HG03575 (cell line): ENCODE results near the gene C18orf63.

Experiments
- ATAC-seq: cut with Tn5 transposase; IDR thresholded peaks from one replicate; pipeline ENCODE4 v1.9.1; 2021; ENCODE audit not compliant: unreplicated experiment, insufficient number of reproducible peaks, low FRiP score; ENCODE audit errors: extremely low read depth

Gene C18orf63

DNA sequence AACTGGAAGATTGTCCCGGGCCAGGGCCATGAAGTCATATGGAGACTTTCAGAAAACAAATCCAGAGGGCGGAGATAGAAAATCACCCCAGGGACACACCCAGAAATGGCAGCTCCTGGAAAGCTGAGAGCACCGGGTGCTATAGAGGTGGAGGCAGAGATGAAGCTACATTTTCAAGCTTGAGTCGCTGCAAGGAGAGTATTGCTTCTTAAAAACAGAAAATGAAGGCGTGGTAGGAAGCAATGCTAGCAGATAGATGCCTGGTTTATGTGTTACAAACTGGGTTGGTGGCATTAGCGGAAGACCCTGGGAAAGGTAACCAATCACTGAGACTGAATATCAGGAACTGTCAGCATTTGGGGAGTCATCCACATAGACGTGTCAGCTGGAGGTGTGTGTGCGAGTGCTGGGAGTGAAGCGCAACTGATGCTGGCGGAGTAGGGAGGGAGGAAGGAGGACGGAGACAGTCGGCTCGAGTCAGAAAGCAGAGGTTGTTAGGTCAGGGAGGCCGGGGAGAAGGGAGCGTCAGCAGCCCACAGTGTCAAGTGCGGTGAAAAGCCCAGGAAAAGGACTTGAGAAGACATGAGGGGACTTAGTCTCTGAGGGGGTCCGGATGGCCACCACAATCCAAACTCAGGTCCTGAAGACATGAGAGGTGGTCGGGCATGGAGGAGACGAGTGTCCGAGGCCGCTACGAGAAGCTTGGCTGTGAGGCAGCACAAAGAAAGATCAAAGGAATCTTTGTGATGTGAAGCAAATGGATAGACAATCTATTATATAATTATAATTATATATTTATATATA lies 45.4 kb downstream of the C18orf63 start:
- ATAC-seq = no peak

DNA sequence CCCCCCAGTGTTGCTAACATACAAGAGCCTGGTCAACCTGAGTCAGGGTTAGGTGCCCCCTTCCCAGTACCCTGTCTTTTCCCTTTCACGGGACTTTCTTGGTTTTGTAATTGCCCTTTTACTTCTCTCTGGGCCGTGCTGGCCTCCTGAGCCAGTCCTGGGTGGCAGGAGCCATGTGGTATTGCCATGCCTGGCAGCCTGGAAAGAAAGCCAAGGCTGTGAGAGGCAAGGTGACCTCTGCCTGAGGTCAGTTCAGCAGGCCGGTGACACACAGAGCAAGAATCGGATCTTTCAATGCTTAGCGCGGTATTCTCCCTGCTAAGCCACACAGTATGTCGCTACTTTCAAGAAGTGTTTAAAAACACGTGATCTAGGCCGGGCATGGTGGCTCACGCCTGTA lies 52.3 kb downstream of the C18orf63 start:
- no peak for ATAC-seq

DNA sequence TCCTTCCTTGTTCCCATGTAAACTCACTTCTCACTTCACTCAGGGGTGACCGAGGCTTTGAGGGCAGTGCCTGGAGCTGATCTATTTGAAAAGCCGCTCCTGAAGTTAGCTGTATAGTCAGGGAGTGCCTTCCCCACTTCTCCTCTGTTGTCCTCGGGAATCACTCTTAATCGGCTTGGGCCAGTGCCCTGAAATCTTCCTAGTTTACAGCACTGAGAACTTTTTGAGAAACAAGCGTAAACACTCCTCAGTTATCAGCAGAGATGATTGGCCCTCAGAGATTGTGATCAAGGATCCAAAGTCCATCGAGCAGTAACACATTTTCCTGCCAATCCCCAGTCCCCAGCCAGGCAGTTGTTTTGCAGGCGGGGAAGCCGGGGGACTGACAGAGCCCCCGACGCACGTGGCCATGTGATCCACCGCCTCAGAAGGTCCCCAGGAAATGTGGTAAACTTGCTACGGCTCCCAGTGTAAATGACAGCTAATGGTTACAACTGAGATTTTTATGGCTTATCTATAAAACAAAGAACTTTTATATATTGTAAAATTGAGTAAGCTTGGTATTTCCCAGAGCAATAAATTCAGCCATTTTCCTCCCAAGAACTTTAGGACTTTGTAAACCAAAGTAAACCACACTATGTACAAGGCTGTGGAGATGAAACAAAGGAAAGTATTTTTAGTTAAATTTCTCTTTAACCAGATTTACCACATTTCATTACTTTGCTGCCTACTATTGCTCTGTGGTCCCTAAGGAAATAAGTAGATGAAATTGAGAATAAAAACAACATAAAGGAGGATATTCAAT lies 53.5 kb downstream of the C18orf63 start:
- ATAC-seq = no peak

DNA sequence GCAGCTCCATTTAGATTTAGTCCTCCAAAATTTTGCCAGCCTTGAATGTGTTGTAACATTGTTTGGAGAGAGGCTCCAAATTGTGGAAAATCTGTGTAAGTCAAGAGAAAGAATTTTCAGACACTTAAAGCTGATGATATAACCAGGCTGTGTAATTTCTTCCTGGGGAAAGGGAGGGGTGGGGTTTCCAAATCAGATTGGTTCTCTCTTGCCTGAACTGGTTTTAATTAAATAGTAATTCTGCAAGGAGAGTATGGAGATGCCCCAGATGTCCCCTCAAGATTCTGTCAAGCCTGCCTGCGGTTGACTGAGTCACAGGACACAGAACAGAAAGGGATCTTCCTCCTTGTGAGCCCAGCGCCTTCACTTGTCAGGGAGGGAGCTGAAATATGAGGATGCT lies 54.5 kb downstream of the C18orf63 start:
- ATAC-seq = no peak

DNA sequence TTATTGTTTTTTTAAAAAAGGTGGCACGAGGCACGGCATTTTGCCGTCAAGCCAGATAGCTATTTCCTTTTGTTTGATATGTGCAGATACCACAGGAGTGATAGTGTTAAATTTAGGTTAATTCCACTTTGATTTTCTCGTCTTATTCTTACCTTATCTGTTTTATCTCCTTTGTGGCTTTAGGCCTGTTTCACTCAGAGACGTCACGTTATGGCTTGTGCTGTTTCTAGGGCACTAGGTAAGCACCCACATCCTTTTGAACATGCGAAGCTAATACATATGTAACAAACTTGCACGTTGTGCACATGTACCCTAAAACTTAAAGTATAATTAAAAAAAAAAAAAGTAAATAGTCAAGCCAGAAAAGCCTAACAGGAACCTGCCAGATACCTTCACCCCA lies 57.8 kb downstream of the C18orf63 start:
- ATAC-seq = no peak

DNA sequence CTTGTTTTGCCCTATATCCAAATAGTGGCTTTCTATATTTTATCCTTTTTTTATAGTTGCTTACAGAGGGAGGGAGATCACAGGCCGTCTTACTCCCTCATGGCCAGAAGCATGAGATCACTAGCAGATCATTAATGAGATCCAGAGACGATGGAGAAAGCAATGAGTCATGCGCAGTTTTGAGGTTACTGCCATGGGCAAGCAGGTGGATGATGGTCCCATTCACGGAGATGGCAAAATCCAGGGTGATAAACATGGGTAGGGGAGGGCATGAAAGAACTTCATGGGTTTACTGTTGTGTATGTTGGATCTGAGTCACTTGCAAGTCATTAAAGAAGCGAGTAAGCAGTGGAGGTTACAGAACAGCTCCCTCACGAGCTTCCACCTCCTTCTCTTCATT lies 60.4 kb downstream of the C18orf63 start:
- no peak for ATAC-seq

DNA sequence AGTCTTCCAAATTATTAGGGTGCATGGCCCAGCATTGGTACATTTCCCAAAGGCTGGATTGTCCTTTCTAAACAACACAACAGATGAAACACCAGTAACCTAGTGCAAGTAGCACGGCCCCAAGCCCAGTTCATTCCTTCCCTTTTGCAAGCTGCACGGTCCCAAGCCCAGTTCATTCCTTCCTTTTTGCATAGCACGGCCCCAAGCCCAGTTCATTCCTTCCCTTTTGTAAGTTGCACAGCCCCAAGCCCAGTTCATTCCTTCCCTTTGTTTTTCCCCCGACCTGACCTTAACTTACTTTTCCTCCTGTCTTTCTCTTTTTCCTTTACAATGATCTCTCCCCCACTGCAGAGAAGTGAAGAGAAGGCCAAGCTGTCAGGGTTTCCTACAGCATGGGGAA lies 60.9 kb downstream of the C18orf63 start:
- no peak for ATAC-seq

DNA sequence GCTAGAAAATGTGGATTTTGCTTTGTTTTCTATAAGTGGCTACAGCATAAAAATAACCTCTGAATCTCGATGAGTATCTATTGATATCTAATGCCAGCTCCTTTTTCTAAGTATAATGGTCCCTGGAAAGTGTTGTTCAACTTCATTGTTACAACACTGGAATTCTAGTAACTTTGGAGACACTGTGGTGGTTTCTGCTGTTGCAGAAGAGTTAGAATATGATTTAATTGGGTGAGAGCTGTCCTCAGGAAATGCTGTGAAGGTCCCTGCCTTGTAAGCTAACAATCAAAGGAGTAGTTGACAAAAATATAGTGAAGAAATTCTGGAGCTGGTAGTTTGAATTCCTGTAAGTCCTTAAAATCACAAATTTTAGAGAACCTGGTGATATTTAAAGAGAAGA lies 62.1 kb downstream of the C18orf63 start:
- no peak for ATAC-seq

DNA sequence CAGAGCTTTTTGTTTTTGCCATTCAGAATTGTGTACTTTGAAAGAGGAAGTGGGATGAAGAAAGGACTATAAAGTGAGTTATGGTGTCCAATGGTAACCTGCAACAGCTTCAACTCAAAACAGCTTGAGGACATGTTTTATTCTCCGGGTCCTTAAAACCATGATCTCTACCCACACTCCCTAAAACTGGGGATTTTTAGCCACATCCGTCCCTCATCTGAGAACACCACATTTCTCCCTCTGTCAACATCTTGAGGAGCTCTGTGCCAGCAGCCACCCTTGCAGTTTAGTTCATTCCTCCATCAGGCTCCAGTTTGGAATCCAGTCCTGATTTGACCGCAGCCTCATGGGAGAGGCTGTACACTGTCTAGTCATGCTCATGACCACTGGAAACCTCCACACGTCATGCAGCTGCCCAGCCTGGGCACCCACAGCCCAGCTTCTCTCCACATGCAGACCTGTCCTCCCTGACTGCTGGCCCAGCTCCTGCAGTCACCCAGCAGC lies 62.6 kb downstream of the C18orf63 start:
- no peak for ATAC-seq

DNA sequence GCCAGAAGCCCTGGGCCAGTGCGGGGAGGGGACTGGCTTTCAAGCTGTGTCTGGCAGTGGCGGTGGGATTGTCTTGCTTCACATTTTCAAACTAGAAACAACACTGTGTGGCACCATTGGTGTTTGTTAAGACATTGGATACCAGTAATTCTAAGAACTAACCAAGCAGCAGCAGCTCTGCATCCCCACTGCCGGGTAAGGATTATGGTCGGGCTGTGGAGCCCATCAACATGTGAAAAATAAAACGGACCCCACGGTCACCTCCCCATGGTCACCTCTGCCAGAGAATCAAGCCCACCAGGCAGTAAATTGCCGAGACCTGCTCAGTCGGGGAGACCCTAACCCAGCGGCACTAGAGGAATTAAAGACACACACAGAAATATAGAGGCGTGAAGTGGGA lies 65.3 kb downstream of the C18orf63 start:
- ATAC-seq = no peak

DNA sequence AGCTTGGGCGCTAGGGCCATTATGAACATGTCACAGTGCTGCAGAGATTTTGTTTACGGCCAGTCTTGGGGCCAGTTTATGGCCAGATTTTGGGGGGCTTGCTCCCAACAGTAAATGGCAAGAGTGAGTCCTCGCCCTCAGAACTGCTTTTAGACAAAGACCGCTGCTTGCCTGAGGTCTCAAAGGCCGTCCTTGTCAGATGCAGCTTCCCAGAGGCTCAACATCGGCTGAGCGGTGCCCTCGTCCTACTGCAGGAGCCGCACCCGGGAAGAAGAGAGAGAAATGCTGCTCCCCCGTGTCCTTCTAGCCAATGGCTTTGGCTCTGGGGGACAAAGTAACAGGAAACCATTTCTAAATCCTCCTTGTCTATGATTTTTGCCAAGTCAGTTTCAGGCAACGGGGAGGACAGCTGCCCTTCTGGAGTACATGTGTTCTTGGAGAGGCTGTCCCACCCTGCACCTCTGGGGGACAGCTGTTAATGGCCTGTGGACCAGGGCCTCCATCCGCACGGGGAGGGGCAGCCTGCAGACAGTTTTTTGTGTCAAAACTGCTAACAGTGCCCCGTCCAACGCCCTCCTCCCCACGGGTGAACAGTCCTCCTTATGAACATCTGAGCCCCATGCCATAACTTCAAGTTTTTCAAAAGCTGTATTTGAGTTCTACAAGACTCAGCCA lies 66.1 kb downstream of the C18orf63 start:
- ATAC-seq = no peak

DNA sequence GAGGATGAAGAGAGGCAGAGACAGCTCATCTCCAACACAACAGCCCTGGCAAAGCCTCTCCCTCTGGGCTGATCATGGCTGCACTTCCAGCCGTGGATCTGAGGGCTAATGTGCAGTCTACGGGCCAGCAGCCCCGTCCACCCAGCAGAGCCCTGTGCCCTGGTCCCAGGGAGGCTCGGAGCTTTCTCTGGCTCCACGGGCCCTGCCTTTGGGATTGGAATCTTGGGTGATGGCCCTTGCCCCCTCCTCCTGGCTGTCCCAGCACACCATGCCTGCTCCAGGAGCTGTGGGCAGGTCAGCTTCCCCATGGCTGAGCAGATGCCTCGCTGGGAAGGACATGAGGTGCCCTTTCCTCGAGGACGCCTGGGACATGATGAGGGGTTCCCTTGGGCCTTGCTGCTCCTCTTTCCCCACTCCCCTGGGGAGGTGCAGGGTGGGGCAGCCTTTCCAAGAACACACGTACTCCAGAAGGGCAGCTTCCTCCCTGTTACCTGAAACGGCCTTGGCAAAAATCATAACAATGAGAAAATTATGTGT lies 66.9 kb downstream of the C18orf63 start:
- ATAC-seq = no peak

DNA sequence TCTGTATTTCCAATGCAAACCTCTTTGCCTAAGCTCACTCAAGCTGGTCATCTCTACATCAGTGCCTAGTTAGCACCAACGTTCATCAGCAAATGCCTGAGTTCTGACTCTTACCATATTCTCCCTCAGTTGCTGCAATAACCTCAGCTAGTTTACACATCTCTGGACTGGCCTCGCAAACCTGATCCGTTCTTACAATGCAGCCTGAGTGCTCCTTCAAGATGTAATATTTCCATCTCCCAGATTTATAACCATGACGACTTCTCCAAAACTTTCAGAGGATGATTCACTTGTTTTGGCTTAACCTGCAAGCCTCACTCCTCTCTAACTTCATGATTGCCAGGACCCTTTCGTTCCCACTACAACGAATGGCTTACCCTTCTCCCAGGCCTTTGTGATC lies 71.7 kb downstream of the C18orf63 start:
- no peak for ATAC-seq

DNA sequence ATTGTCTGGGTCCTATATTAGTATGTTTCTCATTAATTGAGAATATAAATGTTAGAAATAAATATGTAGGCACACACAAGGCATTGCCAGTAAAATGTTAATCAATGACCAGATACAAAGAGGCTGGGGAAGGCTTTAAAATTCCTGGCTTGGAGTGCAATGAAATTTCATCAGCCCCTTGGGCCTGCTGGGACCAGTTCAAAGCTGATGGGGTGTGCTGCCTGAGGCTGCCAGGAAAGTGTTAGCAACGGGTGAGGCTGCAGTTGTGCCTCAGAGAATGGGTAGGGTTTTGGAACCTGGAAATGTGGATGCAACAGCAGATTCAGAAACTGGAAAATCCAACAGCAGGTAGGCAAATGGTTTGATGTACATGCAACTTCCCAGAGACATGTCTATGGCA lies 72.6 kb downstream of the C18orf63 start:
- ATAC-seq = no peak

DNA sequence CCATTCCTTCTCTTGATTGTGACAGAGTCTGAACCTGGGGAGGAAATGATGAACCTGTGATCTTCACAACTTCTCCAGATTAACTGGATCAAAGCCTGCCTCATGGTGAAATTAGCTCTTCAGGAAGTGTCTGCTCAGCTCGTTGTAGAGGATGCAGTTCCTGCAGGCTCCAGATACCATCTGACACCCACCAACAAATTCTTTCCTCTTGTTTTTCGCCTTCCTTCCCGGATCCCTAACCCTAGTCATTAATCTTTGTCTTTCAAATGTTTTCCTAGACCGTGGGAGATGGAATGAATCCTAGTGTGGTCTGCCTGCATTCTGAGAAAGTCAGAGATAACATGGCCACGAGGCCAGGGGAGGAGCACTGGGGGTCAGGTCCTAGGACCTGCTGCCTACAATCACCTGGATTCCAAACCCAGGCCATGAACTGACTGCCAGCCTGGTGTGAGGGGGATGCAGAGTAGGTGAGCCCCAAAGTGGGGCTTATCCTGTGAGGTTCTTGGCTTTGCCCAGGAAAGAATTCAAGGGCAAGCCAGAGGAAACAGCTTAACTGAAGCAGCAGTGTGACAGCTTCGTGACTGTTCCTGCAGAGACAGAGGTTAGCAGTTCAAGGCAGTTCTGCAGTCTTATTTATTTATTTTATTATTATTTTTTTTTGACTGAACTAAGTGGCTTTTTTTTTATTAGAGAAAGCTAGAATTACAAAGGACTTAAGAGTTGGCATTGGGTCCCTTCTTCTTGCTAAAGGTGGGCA lies 73.7 kb downstream of the C18orf63 start:
- no peak for ATAC-seq

DNA sequence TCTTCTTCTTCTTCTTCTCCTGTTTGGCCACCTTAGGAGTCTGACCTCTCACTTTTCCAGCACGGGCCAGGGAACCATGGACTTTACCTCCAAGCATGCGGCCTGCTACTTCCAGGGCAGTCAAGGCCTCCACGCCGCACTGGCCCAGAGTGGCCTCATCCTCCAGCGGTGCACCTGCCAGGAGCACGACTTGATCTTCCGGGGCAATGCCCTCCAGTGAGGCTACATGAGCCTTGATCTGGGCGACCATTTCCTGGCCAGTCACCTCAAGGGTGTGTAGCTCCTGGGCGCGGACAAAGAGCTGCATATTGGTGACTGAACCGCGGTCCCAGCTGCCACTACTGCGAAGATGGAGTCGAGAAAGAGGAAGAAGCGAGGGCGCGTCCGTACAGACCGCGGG lies 74.4 kb downstream of the C18orf63 start:
- no peak for ATAC-seq

DNA sequence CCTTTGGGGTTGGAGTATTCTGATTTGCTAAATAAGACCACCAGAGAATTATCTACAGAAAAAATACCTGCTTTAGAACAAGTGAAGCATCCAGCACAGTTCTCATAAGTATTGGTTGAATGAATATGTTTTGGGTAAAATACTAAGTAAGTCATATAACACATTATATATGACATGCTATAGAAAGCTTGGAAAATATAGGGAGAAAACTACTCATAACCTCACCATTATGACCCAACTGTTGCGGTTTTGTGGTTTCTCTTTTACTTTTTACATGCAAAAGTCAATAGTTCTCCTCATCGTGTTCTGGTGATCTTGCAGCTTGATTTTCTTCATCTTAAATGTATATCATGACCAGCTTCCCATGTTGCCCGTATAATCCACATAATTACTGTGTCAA lies 75.3 kb downstream of the C18orf63 start:
- no peak for ATAC-seq

DNA sequence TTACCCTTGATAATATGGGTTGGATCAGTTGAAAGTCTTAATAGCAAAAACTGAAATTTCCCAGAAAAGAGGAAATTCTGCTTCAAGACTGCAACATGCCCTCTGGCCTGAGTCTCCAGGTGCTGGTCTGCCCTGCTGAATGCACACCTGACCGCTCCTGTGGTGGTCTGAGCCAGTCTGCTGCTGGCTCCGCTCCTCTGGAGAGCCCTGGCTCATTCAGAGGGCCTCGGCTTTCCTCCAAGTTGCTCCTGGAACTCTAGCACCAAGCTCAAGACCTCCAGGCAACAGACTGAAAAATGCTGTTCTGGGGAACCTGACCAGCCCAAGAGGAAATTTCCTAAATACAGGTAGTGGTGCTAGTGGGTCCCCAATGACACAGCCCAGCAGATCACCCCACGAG lies 76.7 kb downstream of the C18orf63 start:
- ATAC-seq = no peak

DNA sequence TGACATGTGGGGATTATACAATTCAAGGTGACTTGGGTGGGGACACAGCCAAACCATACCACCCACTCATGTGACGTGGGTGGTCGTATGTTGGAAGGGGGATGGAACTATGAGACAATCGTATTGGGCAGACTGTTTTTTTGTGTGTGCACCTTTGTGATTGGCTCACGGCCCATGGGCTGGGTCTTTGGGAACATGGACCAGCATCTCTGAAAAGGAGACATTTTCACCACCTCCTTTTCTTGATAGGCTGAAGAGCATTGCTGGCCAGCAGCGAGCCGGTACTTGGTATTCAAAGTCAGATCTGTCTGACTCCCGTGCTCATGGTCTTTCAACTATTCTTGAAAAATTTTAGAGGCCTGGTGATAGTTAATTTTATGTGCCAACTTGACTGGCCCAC lies 79.4 kb downstream of the C18orf63 start:
- ATAC-seq = no peak
